ENCODE results near the gene MDK. TPM values are rescaled to one million over a fixed set of nuclear protein-coding genes. Genes with fewer than 3 reads are reported as not detected.

MDK gene
- total RNA-seq, 4 donors from 2014 or later = 22.3 to 340 (median 205) TPM

DNA sequence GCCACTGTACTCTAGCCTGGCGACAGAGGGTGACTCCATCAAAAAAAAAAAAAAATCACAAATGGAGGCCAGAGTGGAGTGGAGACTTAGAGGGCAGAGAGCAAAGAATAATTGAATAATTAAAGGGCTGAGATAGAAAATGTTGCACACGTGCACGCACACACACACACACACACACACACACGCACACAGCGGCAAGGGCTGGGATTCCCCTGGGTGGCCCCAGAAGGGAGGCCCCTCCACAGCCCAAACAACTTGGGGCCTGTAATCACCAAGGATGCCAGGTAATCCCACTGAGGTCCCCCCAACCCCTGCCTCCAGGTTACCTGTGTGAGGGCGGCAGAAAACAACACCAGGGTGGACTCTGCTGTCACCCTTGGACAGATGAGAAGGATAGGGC lies 46.2 kb upstream of the MDK start:
- TF ChIP-seq, protein P1, sequence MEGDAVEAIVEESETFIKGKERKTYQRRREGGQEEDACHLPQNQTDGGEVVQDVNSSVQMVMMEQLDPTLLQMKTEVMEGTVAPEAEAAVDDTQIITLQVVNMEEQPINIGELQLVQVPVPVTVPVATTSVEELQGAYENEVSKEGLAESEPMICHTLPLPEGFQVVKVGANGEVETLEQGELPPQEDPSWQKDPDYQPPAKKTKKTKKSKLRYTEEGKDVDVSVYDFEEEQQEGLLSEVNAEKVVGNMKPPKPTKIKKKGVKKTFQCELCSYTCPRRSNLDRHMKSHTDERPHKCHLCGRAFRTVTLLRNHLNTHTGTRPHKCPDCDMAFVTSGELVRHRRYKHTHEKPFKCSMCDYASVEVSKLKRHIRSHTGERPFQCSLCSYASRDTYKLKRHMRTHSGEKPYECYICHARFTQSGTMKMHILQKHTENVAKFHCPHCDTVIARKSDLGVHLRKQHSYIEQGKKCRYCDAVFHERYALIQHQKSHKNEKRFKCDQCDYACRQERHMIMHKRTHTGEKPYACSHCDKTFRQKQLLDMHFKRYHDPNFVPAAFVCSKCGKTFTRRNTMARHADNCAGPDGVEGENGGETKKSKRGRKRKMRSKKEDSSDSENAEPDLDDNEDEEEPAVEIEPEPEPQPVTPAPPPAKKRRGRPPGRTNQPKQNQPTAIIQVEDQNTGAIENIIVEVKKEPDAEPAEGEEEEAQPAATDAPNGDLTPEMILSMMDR (IDR thresholded peaks at IDR 0.05) = no peak
- TF ChIP-seq POLR2A (IDR thresholded peaks at IDR 0.05) = no peak
- no peaks in the 10 kb centered on the region for H3K36me3 ChIP-seq
- H3K27me3 ChIP-seq = peaks cover 0 to 19% of the 10 kb centered on the region in 2 donors
- H3K4me3 ChIP-seq = no peak overlapping the region
- no peaks in the 10 kb centered on the region for H3K9me3 ChIP-seq
- DNase-seq = no peak
- H3K4me1 ChIP-seq = peaks cover 4 to 16% (median 11%) of the 10 kb centered on the region in 4 donors
- no peak overlapping the region for H3K27ac ChIP-seq

DNA sequence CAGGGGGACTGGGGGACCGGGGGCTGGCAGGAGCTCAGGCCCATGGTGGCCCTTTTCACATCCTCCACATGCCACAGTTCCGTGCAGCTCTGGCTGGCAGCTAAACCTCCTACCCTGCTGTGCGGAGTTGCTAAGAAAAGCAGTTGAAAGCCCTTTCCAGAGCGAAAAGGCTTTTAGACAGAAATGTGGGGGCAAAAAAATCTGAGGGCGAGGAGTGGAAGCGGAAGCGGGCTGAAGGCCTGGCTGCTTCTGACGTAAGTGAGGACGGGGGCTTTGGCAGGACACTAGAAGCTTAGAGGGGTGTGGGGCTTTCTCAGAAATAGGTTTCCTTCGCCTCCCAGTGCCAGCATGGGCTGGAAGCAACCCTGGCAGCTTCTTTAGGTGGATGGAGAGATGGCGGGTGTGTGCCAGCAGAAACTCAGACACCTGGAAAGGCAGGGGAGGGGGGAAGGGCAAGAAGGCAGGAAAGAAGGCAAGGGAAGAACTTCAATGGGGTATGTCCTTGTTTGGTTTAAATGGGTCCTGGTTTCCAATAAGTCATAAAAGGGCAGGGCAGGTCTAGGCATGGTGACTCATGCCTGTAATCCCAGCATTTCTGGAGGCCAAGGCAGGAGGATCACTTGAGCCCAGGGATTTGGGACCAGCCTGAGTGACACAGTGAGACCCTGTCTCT lies 45.4 kb upstream of the MDK start:
- TF ChIP-seq POLR2A (IDR thresholded peaks at IDR 0.05) = no peak
- TF ChIP-seq, protein P1 (IDR thresholded peaks at IDR 0.05) = no peak
- Histone ChIP-seq H3K27ac (no peak overlapping the region), H3K4me3 (no peak overlapping the region)

DNA sequence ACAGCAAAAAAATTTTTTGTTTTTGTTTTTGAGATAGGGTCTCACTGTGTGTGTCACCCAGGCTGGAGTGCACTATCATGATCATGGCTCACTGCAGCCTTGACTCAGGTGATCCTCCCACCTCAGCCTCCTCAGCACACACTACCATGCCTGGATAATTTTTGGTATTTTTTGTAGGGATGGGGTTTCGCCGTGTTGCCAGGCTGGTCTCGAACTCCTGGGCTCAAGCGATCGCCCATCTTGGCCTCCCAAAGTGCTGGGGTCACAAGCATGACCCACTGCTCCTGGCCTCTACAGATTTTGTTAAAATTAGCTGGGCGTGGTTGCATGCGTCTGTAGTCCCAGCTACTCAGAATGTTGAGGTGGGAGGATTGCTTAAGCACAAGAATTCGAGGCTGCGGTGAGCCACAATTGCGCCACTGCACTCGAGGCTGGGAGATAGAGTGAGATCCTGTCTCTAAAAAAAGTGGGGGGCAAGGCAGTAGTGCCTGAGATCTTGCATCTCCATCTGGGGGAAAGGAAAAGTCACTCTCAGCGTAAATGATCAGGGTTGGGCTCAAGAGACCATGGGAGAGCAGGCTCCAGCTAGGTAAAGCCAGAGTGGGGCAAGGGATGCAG lies 44.8 kb upstream of the MDK start:
- TF ChIP-seq POLR2A (IDR thresholded peaks at IDR 0.05) = no peak
- TF ChIP-seq, protein P1 (IDR thresholded peaks at IDR 0.05) = no peak
- peaks cover 0 to 19% of the 10 kb centered on the region in 2 donors for H3K27me3 ChIP-seq
- no peak for DNase-seq
- peaks cover 4 to 16% (median 11%) of the 10 kb centered on the region in 4 donors for H3K4me1 ChIP-seq
- no peak overlapping the region for H3K27ac ChIP-seq
- H3K9me3 ChIP-seq = no peaks in the 10 kb centered on the region
- H3K36me3 ChIP-seq = no peaks in the 10 kb centered on the region
- no peak overlapping the region for H3K4me3 ChIP-seq

More for the DNA sequence above, 45.4 kb upstream of the MDK start:
- no peaks in the 10 kb centered on the region for H3K36me3 ChIP-seq
- H3K27me3 ChIP-seq = peaks cover 0 to 19% of the 10 kb centered on the region in 2 donors
- peaks cover 4 to 16% (median 11%) of the 10 kb centered on the region in 4 donors for H3K4me1 ChIP-seq
- no peaks in the 10 kb centered on the region for H3K9me3 ChIP-seq
- DNase-seq = no peak

DNA sequence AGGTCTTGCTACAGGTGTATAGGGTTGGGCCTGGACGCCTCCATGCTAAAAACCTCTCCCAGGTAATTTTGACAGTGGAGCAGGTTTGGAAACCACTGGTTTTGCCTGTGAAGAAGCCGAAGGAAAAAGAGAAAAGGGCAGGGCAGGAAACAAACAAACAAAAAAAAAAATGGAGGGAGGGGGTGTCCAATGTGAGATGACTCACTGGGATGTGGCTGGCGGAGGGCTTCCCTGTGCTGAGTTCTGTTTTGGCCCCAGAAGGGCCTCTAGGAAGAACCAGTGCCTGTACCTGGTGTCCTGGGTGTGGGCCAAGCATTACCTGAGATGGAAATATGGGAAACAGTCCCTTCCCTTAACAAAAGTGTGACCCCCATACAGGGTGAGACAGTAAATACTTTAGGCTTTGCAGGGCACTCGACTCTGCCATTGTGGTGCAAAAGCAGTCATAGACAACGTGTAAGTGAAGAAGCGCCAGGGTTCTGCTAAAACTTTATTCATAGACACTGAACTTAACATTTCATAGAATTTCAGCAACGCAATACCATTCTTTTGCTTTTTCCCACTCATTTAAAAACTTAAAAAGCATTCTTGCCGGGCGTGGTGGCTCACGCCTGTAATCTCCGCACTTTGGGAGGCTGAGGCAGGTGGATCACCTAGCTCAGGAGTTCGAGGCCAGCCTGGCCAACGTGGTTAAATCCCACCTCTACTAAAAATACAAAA lies 43.7 kb upstream of the MDK start:
- Histone ChIP-seq H3K4me1 (peaks cover under 1 to 12% (median 7%) of the 10 kb centered on the region in 4 donors), H3K27ac (no peak overlapping the region), H3K9me3 (no peaks in the 10 kb centered on the region), H3K27me3 (peaks cover 0 to 11% of the 10 kb centered on the region in 2 donors), H3K36me3 (no peaks in the 10 kb centered on the region), H3K4me3 (no peak overlapping the region)
- no peak for TF ChIP-seq POLR2A (IDR thresholded peaks at IDR 0.05)
- TF ChIP-seq, protein P1 (IDR thresholded peaks at IDR 0.05) = no peak
- DNase-seq = no peak

DNA sequence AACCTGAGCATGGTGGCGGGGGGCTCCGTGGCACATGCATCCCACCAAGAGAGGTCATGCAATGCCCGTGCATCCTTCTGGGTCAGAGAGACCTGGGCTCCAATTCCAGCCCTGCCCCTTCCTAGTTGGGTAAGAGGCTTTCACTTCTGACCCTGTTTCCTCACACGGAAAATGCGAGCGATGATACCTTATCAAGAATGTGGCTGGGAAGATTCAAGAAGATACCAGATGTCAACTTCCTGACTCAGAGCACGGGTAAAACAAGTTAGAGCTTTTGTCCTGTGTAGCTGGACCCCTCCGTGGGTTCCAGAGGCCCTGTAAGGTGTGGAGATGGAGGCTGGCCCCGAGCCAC lies 42.9 kb upstream of the MDK start:
- TF ChIP-seq, protein P1 (IDR thresholded peaks at IDR 0.05) = no peak
- TF ChIP-seq POLR2A (IDR thresholded peaks at IDR 0.05) = no peak
- Histone ChIP-seq H3K36me3 (no peaks in the 10 kb centered on the region), H3K27ac (peak overlapping the region in 3 of 4 donors; percentile 9 to 33 (median 17)), H3K4me1 (peaks cover 0 to 3% (median under 1%) of the 10 kb centered on the region in 4 donors), H3K4me3 (peak overlapping the region in 1 of 4 donors; percentile 8), H3K9me3 (no peaks in the 10 kb centered on the region), H3K27me3 (peaks cover 0 to 4% of the 10 kb centered on the region in 2 donors)
- no peak for DNase-seq

Measured in Peyer's patch (tissue), 4 donors.